ENCODE data around the gene YIPF1.

The YIPF1 gene

GRCh38 chr1:53929246-53929960 lies 39.8 kb upstream of the YIPF1 start:
- in situ Hi-C loops (cut with HindIII; ENCODE audit: low sequenced_read_pairs), result no loop called here
- no peak for DNase-seq (ENCODE audit: low read depth)
- H3K4me3 ChIP-seq (ENCODE audit: low read depth, low read length), result no peak overlapping the region
- TF ChIP-seq CTCF (IDR thresholded peaks at IDR 0.05; ENCODE audit: low read depth, low read length, missing control alignments), result no peak

GRCh38 chr1:53927376-53927881 lies 37.8 kb upstream of the YIPF1 start:
- in situ Hi-C loops (cut with HindIII; ENCODE audit: low sequenced_read_pairs), result no loop called here
- no peak for DNase-seq (ENCODE audit: low read depth)
- H3K4me3 ChIP-seq (ENCODE audit: low read depth, low read length), result no peak overlapping the region
- TF ChIP-seq CTCF (IDR thresholded peaks at IDR 0.05; ENCODE audit: low read depth, low read length, missing control alignments), result no peak

GRCh38 chr1:53919675-53920066 lies 30.1 kb upstream of the YIPF1 start:
- DNase-seq (ENCODE audit: low read depth), result no peak
- no peak for TF ChIP-seq CTCF (IDR thresholded peaks at IDR 0.05; ENCODE audit: low read depth, low read length, missing control alignments)
- in situ Hi-C loops (cut with HindIII; ENCODE audit: low sequenced_read_pairs), result no loop called here
- H3K4me3 ChIP-seq (ENCODE audit: low read depth, low read length), result no peak overlapping the region

GRCh38 chr1:53918343-53918742 lies 28.7 kb upstream of the YIPF1 start:
- in situ Hi-C loops (cut with HindIII; ENCODE audit: low sequenced_read_pairs), result no loop called here
- no peak for TF ChIP-seq CTCF (IDR thresholded peaks at IDR 0.05; ENCODE audit: low read depth, low read length, missing control alignments)
- DNase-seq (ENCODE audit: low read depth), result no peak
- H3K4me3 ChIP-seq (ENCODE audit: low read depth, low read length), result no peak overlapping the region

- no peak overlapping the region for H3K4me3 ChIP-seq (ENCODE audit: low read depth, low read length)
- TF ChIP-seq CTCF (IDR thresholded peaks at IDR 0.05; ENCODE audit: low read depth, low read length, missing control alignments), result no peak
- in situ Hi-C loops (cut with HindIII; ENCODE audit: low sequenced_read_pairs), result no loop called here
- no peak for DNase-seq (ENCODE audit: low read depth)
Measured at GRCh38 chr1:53913352-53914033, 23.9 kb upstream of the YIPF1 start.

- no peak overlapping the region for H3K4me3 ChIP-seq (ENCODE audit: low read depth, low read length)
- no peak for TF ChIP-seq CTCF (IDR thresholded peaks at IDR 0.05; ENCODE audit: low read depth, low read length, missing control alignments)
- in situ Hi-C loops (cut with HindIII; ENCODE audit: low sequenced_read_pairs), result no loop called here
- no peak for DNase-seq (ENCODE audit: low read depth)
Measured at GRCh38 chr1:53911442-53911841, 21.8 kb upstream of the YIPF1 start.

Data from astrocyte of the cerebellum (primary cell).